K562 (cell line): ENCODE measurements around the gene PRR29. TPM values are rescaled to one million over a fixed set of nuclear protein-coding genes. Genes with fewer than 3 reads are reported as not detected.
A peak's percentile ranks its signal among the peaks of the same experiment; 100 is the strongest.

Experiments
- BDP1 ChIP-seq: IDR thresholded peaks from 3 replicates; pipeline ENCODE4 v1.6.1; 2011; ENCODE audit not compliant: insufficient read length, insufficient read depth
- CBFA2T3 ChIP-seq: fragments of 450-650 bp; IDR thresholded peaks from 2 replicates; pipeline ENCODE4 v1.6.1; 2017
- ESRRA ChIP-seq: fragments of 450-650 bp; IDR thresholded peaks from 2 replicates; pipeline ENCODE4 v1.6.1; 2014; ENCODE audit warnings: low read depth, mild to moderate bottlenecking, moderate library complexity, borderline replicate concordance
- ETV6 ChIP-seq, 3 experiments: fragments of 150-350 bp in 1 of 3; sonication (generic) in 1 of 3; formaldehyde crosslinking in 1 of 3; IDR thresholded peaks; 2 replicates each; pipeline versions ENCODE4 v1.6.1 to v1.8.0; 2014 to 2022; ENCODE audit warnings: borderline replicate concordance in 2 of 3, low read depth in 2 of 3, antibody characterized with exemption in 1 of 3, low read length in 1 of 3, mild to moderate bottlenecking in 1 of 3, missing genetic modification reagents in 1 of 3
- OTX1 ChIP-seq: fragments of 450-650 bp; formaldehyde crosslinking; IDR thresholded peaks from 2 replicates; pipeline ENCODE4 v1.4.0; 2022; ENCODE audit warnings: mild to moderate bottlenecking
- PRMT5 ChIP-seq: sonication (generic); formaldehyde crosslinking; IDR thresholded peaks from 2 replicates; pipeline ENCODE4 v1.5.0; 2020; ENCODE audit warnings: missing genetic modification reagents
- TEAD1 ChIP-seq, 2 experiments: fragments of 450-650 bp in 1 of 2; sonication (generic) in 1 of 2; formaldehyde crosslinking; IDR thresholded peaks; 2 replicates each; pipeline versions ENCODE4 v1.4.0 to v1.8.0; 2020 to 2022; ENCODE audit warnings: mild to moderate bottlenecking in 2 of 2, missing genetic modification reagents in 1 of 2
- TOE1 ChIP-seq, 2 experiments: fragments of 450-650 bp in 1 of 2; sonication (generic) in 1 of 2; formaldehyde crosslinking in 1 of 2; IDR thresholded peaks; 2 replicates each; pipeline versions ENCODE4 v1.7.1 to v1.8.0; 2016 to 2022; ENCODE audit warnings: borderline replicate concordance in 2 of 2, mild to moderate bottlenecking in 2 of 2, antibody characterized with exemption in 1 of 2, inconsistent platforms in 1 of 2, low read depth in 1 of 2, missing genetic modification reagents in 1 of 2, moderate library complexity in 1 of 2
- XRCC5 ChIP-seq: fragments of 200-400 bp; formaldehyde crosslinking; IDR thresholded peaks from 2 replicates; pipeline ENCODE4 v1.6.1; 2017; ENCODE audit warnings: low read depth, mild to moderate bottlenecking, low read length
- ZNF121 ChIP-seq: sonication (generic); formaldehyde crosslinking; conservative IDR thresholded peaks from 2 replicates; pipeline ENCODE4 v1.8.0; 2022; ENCODE audit warnings: missing genetic modification reagents
- ZNF384 ChIP-seq: IDR thresholded peaks from 2 replicates; pipeline ENCODE4 v1.6.1; 2012; ENCODE audit warnings: low read depth, low read length, improper control_type of control experiment
- ZNF57 ChIP-seq: fragments of 450-650 bp; formaldehyde crosslinking; IDR thresholded peaks from 2 replicates; pipeline ENCODE4 v1.4.0; 2020; ENCODE audit warnings: mild to moderate bottlenecking, moderate library complexity
- ZNF584 ChIP-seq: fragments of 200-800 bp; sonication (Bioruptor generic); IDR thresholded peaks from 2 replicates; pipeline ENCODE4 v1.6.1; 2016; ENCODE audit warnings: low read depth, mild to moderate bottlenecking, missing genetic modification characterization, missing compliant biosample characterization
- polyA plus RNA-seq, 8 experiments: library from polyadenylated mRNA; depleted of rRNA in 4 of 8; stranded (reverse) in 5 of 8; unstranded in 3 of 8; fragments of >200 nt; fragmentation: Nextera tagmentation in 2 of 8; fragmentation: Illumina TruSeq in 1 of 8; extraction: Ambion mirVana in 2 of 8; extraction: Trizol in 1 of 8; gene quantifications; 2 replicates each; pipeline versions ENCODE4 v1.2.1 to v1.2.3, GENCODE V29; 2011 to 2014; ENCODE audit warnings: inconsistent platforms in 1 of 8, missing spikeins in 1 of 8
- total RNA-seq, 7 experiments: library from RNA; depleted of rRNA in 6 of 7; stranded (reverse); fragments of >200 nt in 6 of 7; fragmentation: Illumina TruSeq in 2 of 7; extraction: Trizol in 2 of 7; gene quantifications; 2 replicates each; pipeline versions ENCODE4 v1.2.1 to v1.2.3, GENCODE V29; 2011 to 2021; ENCODE audit warnings: low replicate concordance in 1 of 7
- TF ChIP-seq, protein P1 (sequence below), 2 experiments: fragments of 450-650 bp; IDR thresholded peaks; 2 replicates each; pipeline ENCODE4 v1.6.1; 2016
- TF ChIP-seq, protein P2 (sequence below), 2 experiments: fragments of 450-650 bp; IDR thresholded peaks; 2 replicates each; pipeline ENCODE4 v1.6.1; 2016; ENCODE audit warnings: mild to moderate bottlenecking in 2 of 2, borderline replicate concordance in 1 of 2, low read depth in 1 of 2, moderate library complexity in 1 of 2
- TF ChIP-seq, protein P3 (sequence below): IDR thresholded peaks from 2 replicates; pipeline ENCODE4 v1.6.1; 2014; ENCODE audit warnings: antibody characterized with exemption

PRR29 gene
- total and polyA plus RNA-seq, 9 of the 15 experiments (the other 6 are each of a cell fraction or from before 2014, with no cell fraction given): 0.08 to 0.58 (median 0.15) TPM; not detected in 5

DNA sequence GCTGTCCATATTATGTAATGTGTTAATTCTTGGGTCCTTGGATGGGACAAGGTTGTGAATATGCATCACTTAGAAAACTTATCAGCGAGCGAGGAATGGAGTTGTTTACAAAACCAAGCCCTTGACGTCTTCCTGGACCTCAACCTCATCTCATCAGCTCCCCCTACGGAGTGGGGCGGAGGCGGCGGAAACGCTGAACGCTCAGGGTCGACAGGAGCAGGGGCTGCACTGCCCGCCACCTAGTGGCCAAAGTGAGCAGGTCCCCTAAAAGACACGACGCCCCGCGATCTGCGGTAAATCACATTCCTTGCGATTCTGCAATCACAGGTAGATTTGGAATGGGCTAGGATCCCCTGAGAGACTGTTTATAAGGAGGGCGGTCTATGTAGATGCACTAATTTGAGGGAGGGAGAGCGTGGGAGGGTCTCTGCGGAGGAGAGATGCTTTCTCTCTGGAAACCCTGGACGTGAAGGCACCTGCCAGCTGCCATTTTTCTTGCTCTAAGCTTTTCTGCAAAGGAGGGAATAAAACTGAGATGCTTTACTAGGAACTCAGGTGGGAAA, 27.7 kb downstream of the PRR29 start (continued):
- TF ChIP-seq, protein P1, sequence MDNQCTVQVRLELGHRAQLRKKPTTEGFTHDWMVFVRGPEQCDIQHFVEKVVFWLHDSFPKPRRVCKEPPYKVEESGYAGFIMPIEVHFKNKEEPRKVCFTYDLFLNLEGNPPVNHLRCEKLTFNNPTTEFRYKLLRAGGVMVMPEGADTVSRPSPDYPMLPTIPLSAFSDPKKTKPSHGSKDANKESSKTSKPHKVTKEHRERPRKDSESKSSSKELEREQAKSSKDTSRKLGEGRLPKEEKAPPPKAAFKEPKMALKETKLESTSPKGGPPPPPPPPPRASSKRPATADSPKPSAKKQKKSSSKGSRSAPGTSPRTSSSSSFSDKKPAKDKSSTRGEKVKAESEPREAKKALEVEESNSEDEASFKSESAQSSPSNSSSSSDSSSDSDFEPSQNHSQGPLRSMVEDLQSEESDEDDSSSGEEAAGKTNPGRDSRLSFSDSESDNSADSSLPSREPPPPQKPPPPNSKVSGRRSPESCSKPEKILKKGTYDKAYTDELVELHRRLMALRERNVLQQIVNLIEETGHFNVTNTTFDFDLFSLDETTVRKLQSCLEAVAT (IDR thresholded peaks at IDR 0.05): peak; percentile 67 to 83; a peak in 3 of 4 replicates
- TF ChIP-seq PRMT5 (CRISPR knock-in tag) (no peak), CBFA2T3 (peak; percentile 18; the same call in 1 of the 2 replicates), ESRRA (peak; percentile 85; the same call in 1 of the 2 replicates), ZNF384 (no peak), ZNF57 (no peak), ZNF121 (no peak), TOE1 (IDR thresholded peaks at IDR 0.05; ENCODE audit: borderline replicate concordance) (no peak), TOE1 (CRISPR knock-in tag; IDR thresholded peaks at IDR 0.05; ENCODE audit: borderline replicate concordance, low read depth) (peak; percentile 86; the same call in 1 of the 2 replicates), BDP1 (no peak), ETV6 (IDR thresholded peaks at IDR 0.05; ENCODE audit: borderline replicate concordance in 1 of 2, low read depth in 2 of 2, low read length in 1 of 2) (no peak), ETV6 (CRISPR knock-in tag; IDR thresholded peaks at IDR 0.05; ENCODE audit: borderline replicate concordance) (no peak), OTX1 (no peak), TEAD1 (CRISPR knock-in tag; IDR thresholded peaks at IDR 0.05) (peak; percentile 89 to 99), ZNF584 (no peak), XRCC5 (peak; percentile 71; the same call in 1 of the 2 replicates)
- TF ChIP-seq, protein P2, sequence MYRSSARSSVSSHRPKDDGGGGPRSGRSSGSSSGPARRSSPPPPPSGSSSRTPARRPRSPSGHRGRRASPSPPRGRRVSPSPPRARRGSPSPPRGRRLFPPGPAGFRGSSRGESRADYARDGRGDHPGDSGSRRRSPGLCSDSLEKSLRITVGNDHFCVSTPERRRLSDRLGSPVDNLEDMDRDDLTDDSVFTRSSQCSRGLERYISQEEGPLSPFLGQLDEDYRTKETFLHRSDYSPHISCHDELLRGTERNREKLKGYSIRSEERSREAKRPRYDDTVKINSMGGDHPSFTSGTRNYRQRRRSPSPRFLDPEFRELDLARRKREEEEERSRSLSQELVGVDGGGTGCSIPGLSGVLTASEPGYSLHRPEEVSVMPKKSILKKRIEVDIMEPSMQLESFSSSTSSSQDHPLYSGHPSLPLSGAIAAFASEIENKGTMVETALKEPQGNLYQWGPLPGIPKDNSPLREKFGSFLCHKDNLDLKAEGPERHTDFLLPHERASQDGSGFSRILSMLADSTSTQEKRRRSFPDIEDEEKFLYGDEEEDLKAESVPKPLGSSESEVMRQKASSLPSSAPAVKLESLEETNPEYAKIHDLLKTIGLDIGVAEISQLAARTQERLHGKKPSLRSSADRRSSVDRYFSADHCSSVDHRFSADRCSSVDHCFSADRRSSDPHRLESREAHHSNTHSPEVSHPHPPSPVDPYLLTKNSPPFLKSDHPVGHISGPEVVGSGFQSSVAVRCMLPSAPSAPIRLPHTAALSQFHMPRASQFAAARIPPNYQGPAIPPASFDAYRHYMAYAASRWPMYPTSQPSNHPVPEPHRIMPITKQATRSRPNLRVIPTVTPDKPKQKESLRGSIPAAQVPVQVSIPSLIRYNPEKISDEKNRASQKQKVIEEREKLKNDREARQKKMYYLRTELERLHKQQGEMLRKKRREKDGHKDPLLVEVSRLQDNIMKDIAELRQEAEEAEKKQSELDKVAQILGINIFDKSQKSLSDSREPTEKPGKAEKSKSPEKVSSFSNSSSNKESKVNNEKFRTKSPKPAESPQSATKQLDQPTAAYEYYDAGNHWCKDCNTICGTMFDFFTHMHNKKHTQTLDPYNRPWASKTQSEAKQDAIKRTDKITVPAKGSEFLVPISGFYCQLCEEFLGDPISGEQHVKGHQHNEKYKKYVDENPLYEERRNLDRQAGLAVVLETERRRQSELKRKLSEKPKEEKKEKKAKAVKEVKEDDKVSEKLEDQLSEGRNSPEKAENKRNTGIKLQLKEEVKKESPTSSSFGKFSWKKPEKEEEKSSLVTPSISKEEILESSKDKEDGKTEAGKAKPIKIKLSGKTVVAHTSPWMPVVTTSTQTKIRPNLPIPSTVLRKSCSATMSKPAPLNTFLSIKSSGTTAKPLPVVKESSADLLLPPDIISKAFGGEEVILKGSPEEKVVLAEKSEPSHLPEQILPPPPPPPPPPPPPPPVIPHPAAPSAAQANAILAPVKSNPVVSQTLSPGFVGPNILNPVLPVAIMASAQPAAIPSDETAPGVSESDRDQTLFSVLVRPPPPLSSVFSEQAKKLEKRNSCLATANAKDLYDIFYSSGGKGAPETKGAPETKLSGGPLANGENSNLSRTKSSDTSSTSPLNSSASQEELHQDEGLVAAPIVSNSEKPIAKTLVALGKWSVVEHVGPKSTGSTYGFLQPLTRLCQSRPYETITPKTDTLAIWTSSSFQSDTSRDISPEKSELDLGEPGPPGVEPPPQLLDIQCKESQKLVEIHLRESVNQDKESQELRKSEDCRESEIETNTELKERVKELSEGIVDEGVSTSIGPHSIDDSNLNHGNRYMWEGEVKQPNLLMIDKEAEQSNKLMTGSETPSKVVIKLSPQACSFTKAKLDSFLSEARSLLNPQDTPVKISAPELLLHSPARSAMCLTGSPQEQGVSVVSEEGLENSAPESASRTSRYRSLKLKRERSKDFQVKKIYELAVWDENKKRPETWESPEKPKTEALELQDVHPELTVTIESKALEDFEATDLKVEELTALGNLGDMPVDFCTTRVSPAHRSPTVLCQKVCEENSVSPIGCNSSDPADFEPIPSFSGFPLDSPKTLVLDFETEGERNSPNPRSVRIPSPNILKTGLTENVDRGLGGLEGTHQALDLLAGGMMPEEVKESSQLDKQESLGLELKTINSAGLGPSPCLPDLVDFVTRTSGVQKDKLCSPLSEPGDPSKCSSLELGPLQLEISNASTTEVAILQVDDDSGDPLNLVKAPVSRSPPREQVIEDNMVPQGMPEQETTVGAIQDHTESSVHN (IDR thresholded peaks at IDR 0.05; ENCODE audit: borderline replicate concordance in 1 of 2, low read depth in 1 of 2): no peak
- TF ChIP-seq, protein P3, sequence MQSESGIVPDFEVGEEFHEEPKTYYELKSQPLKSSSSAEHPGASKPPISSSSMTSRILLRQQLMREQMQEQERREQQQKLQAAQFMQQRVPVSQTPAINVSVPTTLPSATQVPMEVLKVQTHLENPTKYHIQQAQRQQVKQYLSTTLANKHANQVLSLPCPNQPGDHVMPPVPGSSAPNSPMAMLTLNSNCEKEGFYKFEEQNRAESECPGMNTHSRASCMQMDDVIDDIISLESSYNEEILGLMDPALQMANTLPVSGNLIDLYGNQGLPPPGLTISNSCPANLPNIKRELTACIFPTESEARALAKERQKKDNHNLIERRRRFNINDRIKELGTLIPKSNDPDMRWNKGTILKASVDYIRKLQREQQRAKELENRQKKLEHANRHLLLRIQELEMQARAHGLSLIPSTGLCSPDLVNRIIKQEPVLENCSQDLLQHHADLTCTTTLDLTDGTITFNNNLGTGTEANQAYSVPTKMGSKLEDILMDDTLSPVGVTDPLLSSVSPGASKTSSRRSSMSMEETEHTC: no peak
